Stimulated activated CD8-positive, alpha-beta memory T cell treated with anti-CD3 and anti-CD28 coated beads, Interleukin-15, amount 100 ng/mL, for 24 hours (primary cell): ENCODE data around the gene KRTAP19-7.

Experiments used
- DNase-seq: peaks from one replicate; pipeline ENCODE4 v3.0.0-alpha.2; 2020; ENCODE audit warnings: low read depth

The KRTAP19-7 gene, protein sequence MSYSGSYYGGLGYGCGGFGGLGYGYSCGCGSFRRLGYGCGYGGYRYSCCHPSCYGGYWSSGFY

DNA sequence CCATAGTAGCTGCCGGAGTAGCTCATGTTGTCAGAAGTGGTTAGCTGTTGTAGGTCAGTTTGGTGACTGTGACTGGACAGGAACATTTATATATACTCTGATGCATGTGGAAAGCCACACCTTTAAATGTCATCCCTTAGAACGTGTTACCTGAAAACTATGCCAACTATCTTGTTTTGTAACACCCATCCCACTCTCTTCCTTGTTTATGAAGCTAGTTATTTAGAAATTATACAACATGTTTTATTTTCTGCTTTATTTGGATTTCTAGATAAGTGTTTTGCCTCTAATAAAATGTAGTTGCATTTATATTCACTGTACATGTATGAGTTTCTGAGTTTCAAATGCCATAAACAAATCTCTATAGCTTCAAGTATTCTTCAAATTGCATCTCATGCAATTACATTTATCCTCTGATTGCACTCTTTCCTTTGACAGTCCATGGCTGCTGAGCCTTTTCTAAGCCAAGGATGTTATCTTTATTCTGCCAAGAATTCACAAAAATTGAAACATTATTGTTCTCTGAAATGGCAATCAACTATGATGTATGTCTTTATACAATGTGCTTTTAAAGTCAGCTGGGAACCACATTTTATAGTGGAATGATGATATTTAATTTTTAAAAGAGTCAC lies at the start of gene KRTAP19-7:
KRTAP19-7 (minus strand) TSS at position 51 of the 632 bp plus-strand sequence; CDS start at position 26, 25 bp downstream.
- no peak for DNase-seq

DNA sequence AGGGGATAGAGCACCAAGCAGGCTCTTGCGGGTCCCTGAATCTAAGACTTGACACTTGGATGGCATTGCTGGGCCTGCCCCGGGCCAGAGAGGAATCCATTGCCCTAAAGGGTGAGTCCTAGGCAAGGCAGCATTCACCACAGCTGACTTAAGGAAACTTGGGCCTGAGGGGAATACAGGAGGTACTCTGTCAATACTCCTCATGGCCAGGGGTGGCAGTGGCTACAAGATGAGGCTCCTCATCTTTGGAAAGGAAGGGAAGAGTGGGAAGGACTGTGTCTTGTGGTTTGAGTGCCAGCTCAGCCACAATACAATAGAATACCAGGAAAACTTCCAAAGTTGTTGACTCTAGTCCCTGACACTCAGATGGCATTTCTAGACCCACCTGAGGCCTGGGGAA lies 44.9 kb upstream of the KRTAP19-7 start:
- no peak for DNase-seq

DNA sequence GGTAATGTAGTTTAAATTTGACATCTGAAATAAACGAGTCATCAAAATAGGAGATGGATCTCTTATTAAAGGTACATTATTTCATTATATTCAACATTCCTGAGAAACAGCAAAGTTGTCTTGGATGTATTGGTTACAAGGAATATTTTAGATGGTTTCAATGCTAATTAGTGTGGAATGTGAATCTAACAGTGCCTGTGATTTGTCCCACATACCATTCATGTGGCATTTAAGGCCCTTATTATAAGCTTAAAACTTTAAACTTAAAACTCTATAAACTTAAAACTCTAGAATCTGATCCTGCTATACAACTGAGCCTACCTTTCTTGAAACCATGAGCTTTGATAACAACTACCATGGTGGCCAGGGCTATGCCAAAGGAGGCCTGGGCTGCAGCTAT lies 39.7 kb upstream of the KRTAP19-7 start, which contains the start of gene KRTAP22-1:
KRTAP22-1 (plus strand) TSS at position 301 of the 400 bp plus-strand sequence.
- DNase-seq, result no peak

DNA sequence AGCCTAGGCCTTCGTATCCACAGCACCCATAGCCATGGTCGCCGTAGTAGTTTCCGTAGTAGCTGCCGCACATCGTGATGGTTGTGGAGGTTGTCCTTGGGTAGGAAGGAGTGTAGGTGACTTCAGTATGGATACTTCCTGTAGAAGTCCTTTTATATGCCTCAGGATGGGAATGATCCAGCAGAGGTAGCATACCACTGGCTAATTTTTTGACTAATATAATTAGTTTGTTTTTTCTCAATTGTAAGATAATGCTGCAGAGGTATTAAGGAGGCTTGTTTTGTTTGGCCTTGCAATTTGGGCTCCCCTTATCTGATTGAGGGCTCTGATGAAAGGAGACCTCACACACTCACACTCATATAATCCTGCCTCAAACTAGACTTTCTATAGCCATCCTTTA lies 37.7 kb upstream of the KRTAP19-7 start, which contains the start of gene KRTAP6-2:
KRTAP6-2 (minus strand) TSS at position 101 of the 400 bp plus-strand sequence; CDS start at position 73, 28 bp downstream.
- DNase-seq, result no peak

DNA sequence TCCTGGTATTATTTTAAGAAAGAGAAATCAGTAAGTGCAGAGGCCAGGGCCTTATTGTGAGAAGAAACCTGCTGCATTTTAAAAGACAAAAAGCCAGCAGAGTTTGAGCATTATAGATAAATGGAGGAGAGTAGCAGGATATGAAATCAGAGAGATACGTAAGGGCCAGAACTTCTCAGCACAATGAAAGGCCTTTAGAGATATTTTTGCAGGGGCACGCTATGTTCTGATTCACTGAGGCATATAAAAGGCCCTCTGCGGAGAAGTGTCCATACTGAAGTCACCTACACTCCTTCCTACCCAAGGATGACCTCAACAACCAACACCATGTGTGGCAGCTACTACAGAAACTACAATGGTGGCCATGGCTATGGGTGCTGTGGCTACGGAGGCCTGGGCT lies 31.0 kb upstream of the KRTAP19-7 start, which contains the start of gene KRTAP6-3:
KRTAP6-3 (plus strand) TSS at position 301 of the 400 bp plus-strand sequence; CDS start at position 307, 6 bp downstream.
- no peak for DNase-seq

DNA sequence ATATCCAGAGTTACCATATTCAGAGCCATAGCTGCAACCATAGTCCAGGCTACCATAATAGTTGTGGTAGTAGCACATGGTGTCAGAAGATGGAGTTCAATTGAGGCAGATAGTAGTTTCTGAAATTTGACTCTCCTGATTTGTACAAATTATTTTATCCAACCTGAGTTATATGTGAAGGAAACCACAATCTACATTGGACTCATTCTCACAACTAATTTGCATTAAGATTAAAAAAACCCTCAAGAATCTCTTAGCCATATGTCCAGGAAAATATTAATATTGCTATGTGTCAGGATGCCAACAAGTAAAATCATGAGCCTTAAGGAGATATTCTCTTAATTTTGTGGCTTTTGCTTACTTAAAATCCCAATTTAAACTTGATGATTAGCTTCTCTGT lies 29.2 kb upstream of the KRTAP19-7 start, which contains the start of gene KRTAP22-2:
KRTAP22-2 (minus strand) TSS at position 101 of the 400 bp plus-strand sequence.
- DNase-seq, result no peak

DNA sequence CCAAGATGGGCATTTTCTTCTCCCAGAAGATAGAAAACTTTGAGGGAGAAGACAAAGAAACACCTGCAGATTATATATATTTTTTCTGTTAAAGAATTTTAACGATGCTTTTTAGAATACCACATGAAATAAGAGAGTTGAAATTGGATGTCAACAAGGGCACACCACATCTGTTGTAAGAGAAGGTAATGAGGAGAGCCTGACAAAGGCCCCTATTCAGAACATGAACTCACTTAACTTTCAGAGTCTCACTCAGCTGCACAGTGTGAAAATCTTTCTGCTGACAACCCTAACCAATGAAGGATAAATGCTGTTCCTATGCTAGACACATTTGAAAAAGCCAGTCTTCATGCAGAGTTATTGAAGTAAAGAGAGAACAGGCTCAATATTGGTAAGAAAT lies 21.8 kb upstream of the KRTAP19-7 start:
- DNase-seq, result no peak

DNA sequence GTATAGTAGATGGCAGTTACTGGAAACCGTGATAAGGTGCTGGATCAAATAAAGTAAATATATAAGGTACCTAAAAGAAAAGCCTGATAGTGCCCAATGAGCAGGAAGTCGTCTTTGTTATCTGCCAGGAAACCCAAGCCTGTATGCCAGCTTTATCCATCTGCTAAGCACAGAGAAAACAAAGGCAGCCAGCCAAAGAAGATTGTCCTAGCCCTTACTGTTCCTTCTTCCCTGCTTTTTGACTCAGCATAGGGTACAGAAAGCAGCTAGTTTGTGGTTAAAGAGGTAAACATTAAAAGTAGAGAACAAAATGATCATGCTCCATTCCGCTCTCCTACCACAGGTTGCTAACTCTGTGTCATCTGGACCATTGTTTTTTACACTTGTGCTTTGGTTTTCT lies 19.0 kb upstream of the KRTAP19-7 start:
- DNase-seq, result no peak

DNA sequence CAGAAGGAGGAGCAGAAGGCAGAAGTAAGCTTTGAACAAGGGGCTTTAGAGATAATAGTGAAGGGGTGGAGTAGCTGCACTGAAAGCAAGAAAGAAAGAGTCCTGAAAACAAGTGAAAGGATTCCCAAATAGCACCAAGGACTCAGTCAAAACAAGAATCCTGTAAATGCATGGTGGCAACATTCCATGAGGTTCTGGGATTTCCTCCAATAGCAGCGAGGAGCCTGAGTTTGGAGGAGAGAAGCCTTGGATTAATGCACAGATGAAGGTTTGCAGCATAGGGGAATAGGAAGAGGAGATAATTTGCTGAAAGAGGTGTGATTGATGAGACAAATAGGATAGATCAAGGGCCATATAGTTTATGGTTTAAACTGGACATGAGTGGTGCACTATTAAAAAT lies 18.2 kb upstream of the KRTAP19-7 start:
- DNase-seq, result no peak

DNA sequence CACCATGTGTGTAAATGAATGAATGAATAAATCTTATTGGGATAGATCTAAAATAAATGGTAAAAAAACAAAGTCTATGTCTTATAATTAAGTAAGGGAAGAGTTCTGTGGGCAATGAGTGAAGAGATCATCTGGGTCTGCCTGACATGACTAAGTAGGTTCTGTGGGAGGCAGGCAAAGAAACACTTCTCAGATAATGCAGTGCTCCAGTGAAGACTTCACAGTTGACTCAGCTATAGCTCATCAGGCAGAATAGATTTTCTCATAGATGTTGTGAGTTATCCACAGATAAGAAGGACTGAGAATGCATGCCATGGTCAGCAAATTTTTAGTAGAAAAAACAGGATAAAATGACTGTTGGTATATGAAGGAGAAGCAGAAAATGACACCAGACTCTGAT lies 16.7 kb upstream of the KRTAP19-7 start:
- DNase-seq, result no peak

DNA sequence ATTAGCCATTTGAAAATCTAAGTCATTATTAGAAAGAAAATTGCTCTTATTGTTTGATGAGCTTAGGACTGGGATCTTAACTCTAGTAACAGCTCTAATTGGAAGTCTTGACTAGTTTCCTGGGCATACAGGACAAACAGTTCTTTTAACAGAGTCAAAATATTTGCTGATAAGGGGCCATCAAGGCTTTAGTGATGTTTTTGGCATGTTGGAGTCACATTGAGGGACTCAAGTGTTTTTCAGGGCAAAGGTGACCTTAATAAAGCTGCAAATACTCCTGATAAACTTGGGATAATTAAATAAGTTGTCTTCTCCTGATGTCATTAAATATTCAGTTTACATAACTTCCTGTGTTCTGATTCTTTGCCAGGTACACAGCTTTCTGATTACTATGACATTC lies 6.5 kb upstream of the KRTAP19-7 start:
- no peak for DNase-seq

DNA sequence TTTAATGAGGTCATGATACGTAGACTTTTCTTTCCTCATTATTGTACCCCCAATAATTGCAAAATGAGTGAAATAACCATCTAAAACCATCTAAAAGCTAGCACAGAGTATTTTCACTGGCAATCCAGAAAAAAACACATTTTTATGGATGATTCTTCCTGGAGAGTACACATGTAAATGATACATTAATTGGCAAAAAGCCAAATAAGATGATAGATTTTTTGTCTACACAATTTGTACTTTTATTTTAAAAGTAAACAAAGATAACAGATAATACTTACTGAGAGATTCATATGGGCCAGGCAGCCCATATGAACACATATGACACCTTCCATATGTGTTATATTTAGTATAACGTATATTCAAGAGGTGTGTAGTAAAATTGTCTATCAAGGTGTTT lies 2.5 kb upstream of the KRTAP19-7 start:
- no peak for DNase-seq

DNA sequence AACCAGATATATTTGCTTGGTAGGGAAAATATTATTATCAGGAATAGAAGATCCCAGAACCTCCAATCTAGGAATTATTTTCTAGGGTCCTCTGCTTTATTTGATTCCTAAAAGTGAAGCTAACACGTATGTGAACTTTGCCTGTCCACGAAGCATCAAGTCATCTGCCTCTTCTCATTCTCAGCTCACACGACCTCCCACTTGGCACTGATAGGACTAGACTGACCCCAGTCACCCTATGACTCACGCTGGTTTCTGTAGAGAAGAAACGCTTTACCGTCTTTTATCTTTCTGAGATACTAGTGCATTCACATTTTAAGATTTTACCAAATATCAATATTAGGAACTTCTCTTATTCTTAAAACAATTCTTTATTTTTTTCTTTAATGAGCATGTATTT lies 2.0 kb upstream of the KRTAP19-7 start:
- DNase-seq, result no peak

DNA sequence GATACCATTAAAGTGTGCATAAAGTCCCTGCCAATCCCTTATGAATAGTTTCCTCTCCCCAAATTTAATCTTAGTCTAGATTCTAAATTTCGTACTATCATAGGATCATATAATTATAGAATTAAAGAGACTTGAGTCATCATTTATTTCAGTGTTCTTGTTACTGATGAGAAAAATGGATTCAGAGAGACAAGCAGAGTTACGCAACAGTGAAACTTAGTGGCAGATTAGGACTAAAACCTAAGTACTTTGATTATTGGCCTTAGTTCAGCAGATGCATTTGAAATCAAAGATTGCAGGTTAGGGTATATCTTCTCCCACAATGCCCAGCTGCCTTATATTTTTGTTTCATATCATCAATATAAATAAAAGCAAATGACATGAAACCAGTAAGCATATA lies 843 bp upstream of the KRTAP19-7 start:
- DNase-seq, result no peak

DNA sequence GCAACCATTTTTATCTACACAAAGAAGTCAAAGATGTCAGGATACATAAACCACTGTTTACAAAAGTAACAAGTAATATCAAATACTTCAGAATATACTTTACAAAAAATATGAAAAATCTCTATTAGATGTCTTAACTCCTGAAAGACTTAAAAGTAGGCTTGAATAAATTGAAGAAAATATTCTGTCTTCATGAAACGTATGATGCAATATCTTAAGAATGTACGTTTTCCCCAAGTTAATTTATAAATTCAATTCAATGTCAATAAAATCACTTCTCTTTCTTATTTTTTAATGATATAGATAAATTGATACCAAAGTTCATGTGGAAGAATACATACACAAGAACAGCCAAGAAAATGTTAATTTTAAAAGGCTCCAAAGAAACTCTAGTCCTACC lies 6.0 kb downstream of the KRTAP19-7 start:
- no peak for DNase-seq

DNA sequence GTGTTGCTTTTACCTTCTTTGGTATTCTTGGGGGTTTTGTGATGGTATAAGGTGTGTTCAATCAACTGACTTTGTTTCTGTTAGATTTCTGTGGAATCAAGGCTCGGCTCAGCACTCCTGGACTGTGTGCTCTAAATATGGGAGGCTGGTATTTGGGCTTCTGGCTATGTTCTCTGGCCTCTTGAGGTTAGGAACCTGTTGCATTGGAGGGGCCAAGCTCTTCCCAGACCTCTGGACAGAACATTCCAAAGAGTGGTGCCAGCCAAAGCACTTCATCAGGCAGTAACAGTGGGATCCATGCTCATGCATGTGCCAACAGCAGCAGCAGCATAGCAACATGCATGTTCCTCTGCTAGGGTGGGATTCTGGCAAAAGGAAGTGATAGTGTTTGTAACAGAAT lies 8.3 kb downstream of the KRTAP19-7 start:
- no peak for DNase-seq

DNA sequence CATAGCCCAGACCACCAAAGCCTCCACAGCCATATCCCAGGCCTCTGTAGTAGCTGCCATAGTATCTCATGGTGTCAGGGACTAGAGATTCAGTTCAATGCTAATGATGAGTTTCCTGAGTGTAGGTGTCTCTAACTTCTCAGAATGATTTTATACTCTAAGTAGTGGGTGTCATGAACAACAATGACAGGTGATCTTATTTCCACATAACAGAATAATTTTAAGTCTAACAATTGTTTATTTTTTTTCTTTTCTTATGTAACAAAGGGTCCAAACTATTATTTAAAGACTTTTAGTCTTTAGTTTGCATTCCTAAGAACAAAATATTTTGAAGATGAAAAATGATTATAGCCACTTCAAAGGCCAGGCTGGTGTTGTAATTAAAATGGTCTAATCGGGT lies 19.4 kb downstream of the KRTAP19-7 start, which contains the start of gene KRTAP19-6:
KRTAP19-6 (minus strand) TSS at position 101 of the 400 bp plus-strand sequence; CDS start at position 70, 31 bp downstream.
- DNase-seq, result no peak

DNA sequence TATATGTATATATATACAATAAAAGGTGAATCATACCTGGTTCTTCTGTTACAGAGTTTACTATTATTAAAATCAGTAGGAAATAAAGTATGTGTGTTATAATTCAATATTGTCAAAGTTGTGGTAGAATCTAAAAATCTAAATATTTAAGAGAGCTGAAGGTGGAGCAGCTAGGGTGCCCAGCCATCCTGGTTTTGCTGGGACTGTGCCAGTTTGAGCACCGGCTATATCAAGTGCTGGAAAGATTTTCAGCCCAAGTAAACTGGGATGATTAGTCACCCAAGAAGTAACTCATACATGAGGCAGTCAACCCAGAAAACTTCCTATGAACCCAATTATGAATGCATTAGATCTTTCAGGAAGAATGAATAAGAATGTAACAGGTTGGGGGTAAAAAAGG lies 42.2 kb downstream of the KRTAP19-7 start:
- DNase-seq, result no peak

DNA sequence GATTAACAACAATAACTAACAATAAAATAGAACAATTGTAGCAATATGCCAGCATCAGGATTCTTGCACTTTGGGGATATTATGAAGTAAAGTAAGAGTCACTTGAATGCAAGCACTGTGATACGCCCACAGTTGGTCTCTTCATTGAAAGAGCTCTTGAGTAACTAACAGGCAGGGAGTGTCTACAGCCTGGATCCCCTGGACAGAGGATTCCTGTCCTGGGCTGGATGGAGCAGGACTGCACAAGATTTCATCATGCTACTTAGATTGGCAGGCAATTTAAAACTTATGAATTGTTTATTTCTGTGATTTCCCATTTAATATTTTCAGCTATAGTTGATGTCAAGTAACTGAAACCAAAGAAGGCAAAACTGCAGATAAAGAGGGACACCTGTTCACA lies 45.4 kb downstream of the KRTAP19-7 start:
- no peak for DNase-seq
